C4-2B (cell line): ENCODE data around the gene MITF.

Experiments
- H3K27ac ChIP-seq: fragments of 450-650 bp; 2 replicates; pipeline ENCODE4 v1.5.1; 2017
- CTCF ChIP-seq: fragments of 450-650 bp; conservative IDR thresholded peaks from 2 replicates; pipeline ENCODE4 v1.5.1; 2017; ENCODE audit warnings: mild to moderate bottlenecking
- ZFX ChIP-seq: fragments of 450-650 bp; IDR thresholded peaks from 2 replicates; pipeline ENCODE4 v1.6.1; 2017

MITF gene

GRCh38 chr3:69741032-69741767, 1.9 kb downstream of the MITF start:
- TF ChIP-seq CTCF (no peak), ZFX (no peak)
- no peak overlapping the region for H3K27ac ChIP-seq

DNA sequence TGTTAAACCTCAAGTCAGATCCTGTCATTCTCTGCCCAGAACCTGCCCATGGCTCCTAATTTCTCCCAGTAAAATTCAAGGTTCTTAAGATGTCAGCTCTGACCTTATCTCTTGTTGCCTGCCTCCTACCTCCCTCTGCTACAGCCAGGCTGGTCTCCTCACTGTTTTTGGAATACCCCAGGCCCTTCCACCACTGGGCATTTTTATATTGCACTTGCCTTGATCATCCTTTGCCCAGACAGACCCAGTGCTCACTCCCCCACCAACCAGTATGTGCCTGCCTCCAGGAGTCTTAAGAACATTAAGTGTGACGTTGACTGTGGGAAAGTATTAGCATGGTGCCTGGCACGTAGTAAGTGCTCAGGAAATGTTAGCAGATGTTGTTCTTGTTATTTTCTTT, 3.1 kb downstream of the MITF start:
- no peak for TF ChIP-seq CTCF
- no peak for TF ChIP-seq ZFX
- H3K27ac ChIP-seq: no peak overlapping the region

DNA sequence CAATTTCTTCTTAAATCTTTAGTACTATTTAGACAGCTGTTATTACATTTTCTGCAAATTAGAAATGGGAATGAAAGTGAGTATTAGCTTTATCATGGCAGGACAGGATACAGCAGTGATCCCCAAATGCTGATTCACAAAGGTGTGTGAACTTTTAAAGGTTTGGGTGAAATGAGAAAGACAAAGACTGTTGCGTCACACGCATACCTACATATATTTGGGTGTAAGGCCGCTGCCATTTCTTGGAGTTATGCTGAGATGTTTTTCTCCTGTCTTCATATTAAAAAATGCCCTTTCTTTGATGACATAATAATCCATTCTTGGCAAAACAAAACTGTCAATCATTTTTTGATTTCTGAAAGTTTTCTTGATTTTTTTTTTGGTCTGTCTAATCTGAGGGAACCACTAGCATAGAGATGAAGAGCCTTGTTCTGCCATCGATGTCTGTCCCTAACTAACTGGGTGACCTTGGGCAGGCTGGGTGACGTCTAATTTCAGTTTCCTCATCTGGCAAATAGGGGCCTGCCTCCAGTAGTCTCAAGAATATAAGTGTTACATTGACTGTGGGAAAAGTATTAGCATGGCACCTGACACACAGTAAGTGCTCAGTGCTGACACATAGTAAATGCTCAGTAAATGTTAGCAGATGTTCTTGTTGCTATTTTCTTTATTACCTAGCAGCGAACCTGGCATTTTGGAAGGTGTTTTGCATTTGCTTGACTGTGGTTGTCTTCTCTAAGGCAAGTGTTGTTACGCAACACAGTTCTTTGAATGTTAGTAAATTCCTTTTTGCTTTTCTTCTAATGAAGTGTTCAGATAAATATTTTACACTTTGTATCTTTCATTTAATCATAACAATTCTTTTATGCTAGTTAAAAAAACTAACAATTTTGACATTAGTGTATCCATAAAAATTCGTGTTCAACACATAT, 5.0 kb downstream of the MITF start:
- H3K27ac ChIP-seq: no peak overlapping the region
- TF ChIP-seq CTCF: no peak
- no peak for TF ChIP-seq ZFX

- TF ChIP-seq CTCF: no peak
- no peak for TF ChIP-seq ZFX
- no peak overlapping the region for H3K27ac ChIP-seq
Measured at GRCh38 chr3:69745505-69745904, 6.2 kb downstream of the MITF start.

GRCh38 chr3:69746119-69746518, 6.9 kb downstream of the MITF start:
- H3K27ac ChIP-seq: no peak overlapping the region
- no peak for TF ChIP-seq CTCF
- no peak for TF ChIP-seq ZFX

DNA sequence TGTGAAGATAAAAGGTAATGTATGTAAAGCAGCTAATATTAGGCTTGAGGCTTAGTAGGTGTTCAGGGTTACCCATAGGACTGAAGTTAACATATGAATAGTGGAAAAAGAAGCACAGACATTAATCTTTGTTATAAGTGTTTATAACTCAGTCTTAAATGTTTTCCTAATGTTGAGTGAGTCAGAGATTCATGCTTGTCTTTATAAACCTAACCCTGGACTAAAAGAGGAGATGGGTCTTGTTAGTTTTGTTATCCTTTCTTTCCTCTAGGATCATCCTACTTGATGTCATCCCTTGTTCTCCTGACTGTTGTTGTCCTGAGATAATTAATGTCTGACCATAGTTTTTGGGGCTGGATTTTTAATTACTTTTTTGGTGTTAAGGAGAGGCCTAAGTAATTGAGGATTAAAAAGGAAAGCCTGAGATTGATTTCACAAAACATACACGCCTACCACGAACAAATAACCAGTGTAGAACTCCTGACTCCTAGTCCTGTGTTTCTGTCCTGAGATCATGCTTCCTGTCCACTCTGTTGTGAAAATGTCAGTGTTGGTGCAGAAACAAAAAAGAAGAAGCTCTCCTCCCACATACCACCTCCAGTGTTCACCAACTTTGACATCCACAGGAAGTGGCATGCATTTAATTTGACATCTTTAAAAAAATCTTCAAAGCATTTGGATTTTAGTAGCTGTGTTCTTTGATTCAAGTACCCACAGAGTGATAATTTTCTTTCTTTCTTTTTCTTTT, 8.4 kb downstream of the MITF start:
- TF ChIP-seq ZFX (no peak), CTCF (no peak)

GRCh38 chr3:69748503-69748902, 9.2 kb downstream of the MITF start:
- TF ChIP-seq ZFX (no peak), CTCF (no peak)
- H3K27ac ChIP-seq: no peak overlapping the region

More for the DNA sequence above, 8.4 kb downstream of the MITF start:
- no peak overlapping the region for H3K27ac ChIP-seq
